Tibial artery (tissue), 4 donors: Measurements from ENCODE around the gene KRTAP5-8.
A peak's percentile ranks its signal among the peaks of the same experiment; 100 is the strongest.

ENCODE experiments used
- DNase-seq, 2 donors: peaks; one replicate each; pipeline ENCODE4 v3.0.0-alpha.2; 2019
- H3K27ac ChIP-seq, 2 donors: fragments of 200-600 bp; sonication (generic) in 1 of 2; 1 replicate in 1 of 2; 2 replicates in 1 of 2; pipeline ENCODE4 v1.5.1; 2018 to 2019; ENCODE audit warnings: mild to moderate bottlenecking in 1 of 2
- H3K27me3 ChIP-seq, 2 donors: fragments of 200-600 bp; sonication (generic) in 1 of 2; one replicate each; pipeline versions ENCODE4 v1.5.1 to v1.6.0; 2016 to 2019
- H3K36me3 ChIP-seq, 3 donors: fragments of 200-600 bp; sonication (generic) in 2 of 3; one replicate each; pipeline ENCODE4 v1.5.1; 2016 to 2019; ENCODE audit warnings: mild to moderate bottlenecking in 2 of 3
- H3K4me1 ChIP-seq, 4 donors: fragments of 200-600 bp; sonication (generic) in 2 of 4; 1 replicate in 3 of 4; 2 replicates in 1 of 4; pipeline ENCODE4 v1.5.1; 2016 to 2019
- H3K4me3 ChIP-seq, 2 donors: fragments of 200-600 bp; sonication (generic) in 1 of 2; 1 replicate in 1 of 2; 2 replicates in 1 of 2; pipeline ENCODE4 v1.5.1; 2018 to 2019; ENCODE audit warnings: mild to moderate bottlenecking in 2 of 2
- H3K9me3 ChIP-seq, 3 donors: fragments of 200-600 bp; sonication (generic) in 1 of 3; one replicate each; pipeline ENCODE4 v1.5.1; 2016 to 2019
- intact Hi-C: fragments of 100-400 bp; cut with DNase I; formaldehyde crosslinking; loops from one replicate; pipeline ENCODE4 v1.15.0; 2023; ENCODE audit warnings: low total_unique reads
- TF ChIP-seq, protein P1 (sequence below), 2 experiments: fragments of 200-600 bp in 1 of 2; fragments of 450-650 bp in 1 of 2; IDR thresholded peaks; one replicate each; pipeline ENCODE4 v1.5.1; 2017 to 2019; ENCODE audit warnings: antibody characterized with exemption in 2 of 2, mild to moderate bottlenecking in 1 of 2, moderate library complexity in 1 of 2

KRTAP5-8 gene

DNA sequence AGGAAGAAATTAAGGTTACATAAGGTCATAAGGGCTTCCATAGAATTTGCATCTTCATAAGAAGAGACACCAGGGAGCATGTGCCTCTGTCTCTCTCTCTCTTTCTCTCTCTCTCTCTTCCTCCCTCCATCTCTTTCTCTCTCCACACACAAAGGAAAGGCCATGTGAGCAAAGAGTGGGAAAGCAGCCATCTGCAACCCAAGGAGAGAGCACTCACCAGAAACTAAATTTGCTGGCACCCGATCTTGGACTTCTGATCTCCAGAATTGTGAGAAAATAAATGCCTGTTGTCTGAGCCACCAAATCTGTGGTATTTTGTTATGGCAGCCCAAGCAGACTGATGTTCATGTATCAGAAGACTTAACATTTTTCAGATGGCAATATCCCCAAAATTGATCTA is 21.2 kb downstream of the KRTAP5-8 start:
- H3K4me3 ChIP-seq: no peak overlapping the region
- DNase-seq: no peak
- TF ChIP-seq, protein P1, sequence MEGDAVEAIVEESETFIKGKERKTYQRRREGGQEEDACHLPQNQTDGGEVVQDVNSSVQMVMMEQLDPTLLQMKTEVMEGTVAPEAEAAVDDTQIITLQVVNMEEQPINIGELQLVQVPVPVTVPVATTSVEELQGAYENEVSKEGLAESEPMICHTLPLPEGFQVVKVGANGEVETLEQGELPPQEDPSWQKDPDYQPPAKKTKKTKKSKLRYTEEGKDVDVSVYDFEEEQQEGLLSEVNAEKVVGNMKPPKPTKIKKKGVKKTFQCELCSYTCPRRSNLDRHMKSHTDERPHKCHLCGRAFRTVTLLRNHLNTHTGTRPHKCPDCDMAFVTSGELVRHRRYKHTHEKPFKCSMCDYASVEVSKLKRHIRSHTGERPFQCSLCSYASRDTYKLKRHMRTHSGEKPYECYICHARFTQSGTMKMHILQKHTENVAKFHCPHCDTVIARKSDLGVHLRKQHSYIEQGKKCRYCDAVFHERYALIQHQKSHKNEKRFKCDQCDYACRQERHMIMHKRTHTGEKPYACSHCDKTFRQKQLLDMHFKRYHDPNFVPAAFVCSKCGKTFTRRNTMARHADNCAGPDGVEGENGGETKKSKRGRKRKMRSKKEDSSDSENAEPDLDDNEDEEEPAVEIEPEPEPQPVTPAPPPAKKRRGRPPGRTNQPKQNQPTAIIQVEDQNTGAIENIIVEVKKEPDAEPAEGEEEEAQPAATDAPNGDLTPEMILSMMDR (IDR thresholded peaks at IDR 0.05): no peak
- H3K9me3 ChIP-seq: peaks cover 0 to 3% (median 0%) of the 10 kb centered on the region in 3 donors
- H3K27ac ChIP-seq: no peak overlapping the region
- peaks cover 0 to 11% of the 10 kb centered on the region in 2 donors for H3K27me3 ChIP-seq
- intact Hi-C loops: no loop called here
- no peaks in the 10 kb centered on the region for H3K4me1 ChIP-seq
- no peaks in the 10 kb centered on the region for H3K36me3 ChIP-seq

DNA sequence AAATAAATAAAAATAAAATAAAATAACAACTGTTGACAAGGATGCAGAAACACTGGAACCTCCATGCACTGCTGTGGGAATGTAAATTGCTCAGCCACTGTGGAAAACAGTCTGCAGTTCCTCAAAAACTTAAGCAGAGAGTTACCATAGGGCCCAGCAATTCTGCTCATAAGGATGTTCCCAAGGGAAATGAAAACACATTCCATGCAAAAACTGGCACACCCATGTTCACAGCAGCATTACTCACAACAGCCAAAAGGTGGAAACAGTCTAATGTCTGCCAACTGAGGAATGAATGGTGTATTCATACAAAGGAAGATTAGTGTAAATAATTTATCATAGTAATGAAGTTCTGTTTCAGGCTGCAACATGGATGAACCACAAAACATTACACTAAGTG is 24.3 kb downstream of the KRTAP5-8 start:
- Histone ChIP-seq H3K9me3 (peaks cover 0 to 3% (median 0%) of the 10 kb centered on the region in 3 donors), H3K4me1 (peaks cover 0 to 3% (median 0%) of the 10 kb centered on the region in 4 donors), H3K4me3 (no peak overlapping the region), H3K27ac (no peak overlapping the region), H3K27me3 (peaks cover 0 to 20% of the 10 kb centered on the region in 2 donors), H3K36me3 (no peaks in the 10 kb centered on the region)
- intact Hi-C loops: no loop called here
- TF ChIP-seq, protein P1 (IDR thresholded peaks at IDR 0.05): no peak
- DNase-seq: no peak

DNA sequence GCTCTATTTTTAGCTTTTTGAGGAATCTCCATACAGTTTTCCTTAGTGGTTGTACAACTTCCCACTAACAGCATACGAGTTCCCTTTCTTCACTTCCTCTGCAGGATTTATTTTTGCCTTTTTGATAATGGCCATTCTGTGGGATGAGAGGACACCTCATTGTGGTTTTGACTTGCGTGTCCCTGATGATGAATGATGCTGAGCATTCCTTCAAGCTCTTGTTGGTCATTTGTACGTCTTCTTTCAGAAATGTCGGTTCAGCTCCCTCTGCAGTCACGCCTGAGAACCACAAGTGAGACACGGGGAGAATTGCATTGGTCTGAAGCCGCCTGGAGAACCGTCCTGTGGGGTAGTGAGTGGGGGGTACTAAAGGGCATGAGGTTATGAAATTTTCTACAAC is 25.6 kb downstream of the KRTAP5-8 start:
- Histone ChIP-seq H3K36me3 (no peaks in the 10 kb centered on the region), H3K4me1 (peaks cover 0 to 3% (median 0%) of the 10 kb centered on the region in 4 donors), H3K9me3 (peaks cover 0 to 3% (median 0%) of the 10 kb centered on the region in 3 donors), H3K4me3 (no peak overlapping the region), H3K27ac (no peak overlapping the region), H3K27me3 (peaks cover 0 to 20% of the 10 kb centered on the region in 2 donors)
- intact Hi-C loops: no loop called here
- TF ChIP-seq, protein P1 (IDR thresholded peaks at IDR 0.05): no peak
- no peak for DNase-seq

DNA sequence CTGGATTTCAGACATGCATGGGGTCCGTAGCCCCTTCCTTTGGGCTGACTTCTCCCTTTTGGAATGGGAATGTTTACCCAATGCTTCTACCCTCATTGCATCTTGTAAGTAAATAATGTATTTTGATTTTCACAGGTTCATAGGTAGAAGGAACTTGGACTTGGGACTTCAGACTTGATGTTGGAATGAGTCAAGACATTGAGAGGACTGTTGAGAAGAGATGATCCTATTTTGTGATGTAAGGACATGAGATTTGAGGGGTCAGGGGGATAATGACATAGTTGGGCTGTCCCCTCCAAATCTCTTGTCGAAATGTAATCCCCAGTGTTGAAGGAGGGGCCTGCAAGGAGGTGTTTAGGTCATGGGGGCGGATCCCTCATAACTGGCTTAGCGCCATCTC is 26.6 kb downstream of the KRTAP5-8 start:
- intact Hi-C loops: no loop called here
- Histone ChIP-seq H3K36me3 (no peaks in the 10 kb centered on the region), H3K4me3 (no peak overlapping the region), H3K27me3 (peaks cover 0 to 20% of the 10 kb centered on the region in 2 donors), H3K27ac (no peak overlapping the region), H3K4me1 (peaks cover 0 to 3% (median 0%) of the 10 kb centered on the region in 4 donors), H3K9me3 (peaks cover 0 to 3% (median 0%) of the 10 kb centered on the region in 3 donors)
- peak in 1 of 2 donors; percentile 13 for DNase-seq
- TF ChIP-seq, protein P1 (IDR thresholded peaks at IDR 0.05): no peak

DNA sequence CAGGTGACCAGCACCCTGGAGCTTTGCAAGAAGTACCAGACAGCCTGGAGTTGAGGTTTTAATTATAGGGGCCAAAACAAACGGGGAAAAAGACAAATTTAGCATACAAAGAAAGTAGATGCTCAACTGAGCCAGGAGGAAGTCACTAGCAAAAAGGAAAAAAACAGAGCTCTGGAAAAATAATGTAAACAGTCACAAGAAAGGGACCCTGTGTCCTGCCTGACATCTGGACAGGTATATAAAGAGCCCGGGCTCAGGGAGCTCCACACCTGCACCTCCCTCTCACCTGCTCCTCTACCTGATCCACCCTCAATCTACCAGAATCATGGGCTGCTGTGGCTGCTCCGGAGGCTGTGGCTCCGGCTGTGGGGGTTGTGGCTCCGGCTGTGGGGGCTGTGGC is 27.4 kb downstream of the KRTAP5-8 start, which contains the start of gene KRTAP5-10:
Gene KRTAP5-10 (plus strand): TSS at position 301 of the 400 bp plus-strand sequence. CDS start 25 bp downstream, at position 326.
- Histone ChIP-seq H3K4me1 (peaks cover 0 to 3% (median 0%) of the 10 kb centered on the region in 4 donors), H3K9me3 (peaks cover 0 to 3% (median 0%) of the 10 kb centered on the region in 3 donors), H3K36me3 (no peaks in the 10 kb centered on the region), H3K27me3 (peaks cover 0 to 20% of the 10 kb centered on the region in 2 donors), H3K4me3 (no peak within 1 kb of the TSS), H3K27ac (no peak within 1 kb of the TSS)
- intact Hi-C loops: no loop called here
- no peak for DNase-seq
- TF ChIP-seq, protein P1 (IDR thresholded peaks at IDR 0.05): no peak
